HCT116 (cell line): ENCODE data around the gene LRRC4B. TPM values are rescaled to one million over a fixed set of nuclear protein-coding genes. Genes with fewer than 3 reads are reported as not detected.

ENCODE experiments used
- ATAC-seq: fragments of 200-7000 bp; cut with Tn5 transposase; 2 replicates; pipeline ENCODE4 v1.9.1; 2020; ENCODE audit warnings: mild to moderate bottlenecking, moderate library complexity
- BruUV-seq: library from RNA; stranded (reverse); fragments of 400-500 nt; replicated peaks from 2 replicates; lab custom pipeline; 2021; lab: Mats Ljungman, UMichigan
- CTCF ChIA-PET: fragments of 300-600 bp; sonication (Branson Sonifier 250); formaldehyde crosslinking; loops from one replicate; lab custom pipeline; 2021; ENCODE audit warnings: antibody characterized with exemption; lab: Charles Lee
- POLR2A ChIA-PET: fragments of 300-600, 350-600 bp; sonication (Branson Sonifier 250); formaldehyde crosslinking; loops from one replicate; lab custom pipeline; 2021; ENCODE audit warnings: antibody characterized with exemption; lab: Charles Lee
- RAD21 ChIA-PET, 2 experiments: fragments of 300-600 bp; sonication (Branson Sonifier 250); formaldehyde crosslinking; loops; one replicate each; lab custom pipeline; 2023; ENCODE audit warnings: low total read pairs in 2 of 2; ENCODE audit not compliant: uncharacterized antibody in 2 of 2, unreplicated experiment in 2 of 2, low non-redundant PET in 1 of 2; lab: Charles Lee
- DNase-seq: peaks from one replicate; pipeline ENCODE4 v3.0.0-alpha.2; 2010; ENCODE audit warnings: low read depth, low spot score
- H2AFZ ChIP-seq: fragments of 200-600 bp; shearing (Covaris generic), sonication (generic); 2 replicates; pipeline ENCODE4 v1.6.1; 2017; ENCODE audit warnings: low read depth, mixed run types, mixed read lengths, antibody characterized with exemption, low read length; ENCODE audit not compliant: poor library complexity, severe bottlenecking
- H3K27ac ChIP-seq: 2 replicates; pipeline ENCODE4 v1.5.1; 2012; ENCODE audit warnings: low read depth, low read length
- H3K27me3 ChIP-seq: fragments of 200-600 bp; sonication (generic); 2 replicates; pipeline ENCODE4 v1.6.1; 2016; ENCODE audit warnings: mixed run types, low read length, mixed read lengths; ENCODE audit not compliant: insufficient read depth
- H3K36me3 ChIP-seq, 2 experiments: fragments of 200-500 bp in 1 of 2; fragments of 200-600 bp in 1 of 2; sonication (Bioruptor generic) in 1 of 2; sonication (generic) in 1 of 2; 2 replicates each; pipeline versions ENCODE4 v1.5.1 to v1.6.1; 2014 to 2016; ENCODE audit warnings: low read length in 2 of 2, inconsistent platforms in 1 of 2, mixed read lengths in 1 of 2, mixed run types in 1 of 2; ENCODE audit not compliant: insufficient read depth in 2 of 2, control insufficient read depth in 1 of 2
- H3K4me1 ChIP-seq, 2 experiments: fragments of 200-600 bp in 1 of 2; sonication (generic) in 1 of 2; 2 replicates each; pipeline versions ENCODE4 v1.5.1 to v1.6.1; 2012 to 2017; ENCODE audit warnings: low read length in 2 of 2, inconsistent platforms in 1 of 2, mild to moderate bottlenecking in 1 of 2, mixed read lengths in 1 of 2, mixed run types in 1 of 2, moderate library complexity in 1 of 2; ENCODE audit not compliant: insufficient read depth in 2 of 2, control insufficient read depth in 1 of 2
- H3K4me2 ChIP-seq: fragments of 200-600 bp; sonication (generic); 2 replicates; pipeline ENCODE4 v1.6.1; 2017; ENCODE audit warnings: mixed run types, low read length, mixed read lengths
- H3K4me3 ChIP-seq, 2 experiments: fragments of 200-600 bp in 1 of 2; sonication (generic) in 1 of 2; replicated peaks in 1 of 2; 2 replicates each; pipeline ENCODE4 v1.5.1; 2011 to 2016; ENCODE audit warnings: low read length in 2 of 2, control low read depth in 1 of 2, low read depth in 1 of 2, mild to moderate bottlenecking in 1 of 2, mixed read lengths in 1 of 2, mixed run types in 1 of 2
- H3K79me2 ChIP-seq: fragments of 200-600 bp; sonication (generic); 2 replicates; pipeline ENCODE4 v1.6.1; 2017; ENCODE audit warnings: mild to moderate bottlenecking, mixed run types, low read length, moderate library complexity, mixed read lengths; ENCODE audit not compliant: insufficient read depth
- H3K9ac ChIP-seq: fragments of 200-600 bp; sonication (generic); 2 replicates; pipeline ENCODE4 v1.6.1; 2016; ENCODE audit warnings: low read length, mixed read lengths
- H3K9me2 ChIP-seq: fragments of 200-600 bp; sonication (generic), shearing (Covaris generic); 2 replicates; pipeline ENCODE4 v1.6.1; 2017; ENCODE audit warnings: mixed run types, mild to moderate bottlenecking, moderate library complexity; ENCODE audit not compliant: insufficient read depth
- H3K9me3 ChIP-seq, 2 experiments: fragments of 200-500 bp in 1 of 2; fragments of 200-600 bp in 1 of 2; sonication (Bioruptor generic) in 1 of 2; sonication (generic) in 1 of 2; 2 replicates each; pipeline ENCODE4 v1.6.1; 2014 to 2017; ENCODE audit warnings: low read length in 2 of 2, mixed read lengths in 2 of 2, inconsistent platforms in 1 of 2, low read depth in 1 of 2, mild to moderate bottlenecking in 1 of 2, mixed run types in 1 of 2, moderate library complexity in 1 of 2; ENCODE audit not compliant: control insufficient read depth in 1 of 2, insufficient read depth in 1 of 2
- H4K20me1 ChIP-seq: fragments of 200-600 bp; sonication (generic), shearing (Covaris generic); 2 replicates; pipeline ENCODE4 v1.6.1; 2017; ENCODE audit warnings: mixed run types, mild to moderate bottlenecking, moderate library complexity; ENCODE audit not compliant: insufficient read depth
- CBX3 ChIP-seq: IDR thresholded peaks from 2 replicates; pipeline ENCODE4 v1.6.1; 2012; ENCODE audit warnings: low read depth
- CEBPB ChIP-seq: IDR thresholded peaks from 2 replicates; pipeline ENCODE4 v1.6.1; 2012; ENCODE audit warnings: low read depth
- ELF1 ChIP-seq: IDR thresholded peaks from 2 replicates; pipeline ENCODE4 v1.6.1; 2012; ENCODE audit warnings: low read depth, borderline replicate concordance
- EZH2 ChIP-seq: fragments of 200-600 bp; sonication (generic); IDR thresholded peaks from 2 replicates; pipeline ENCODE4 v1.6.1; 2017; ENCODE audit warnings: antibody characterized with exemption, mixed run types
- JUND ChIP-seq: IDR thresholded peaks from 2 replicates; pipeline ENCODE4 v1.6.1; 2012
- SP1 ChIP-seq: IDR thresholded peaks from 2 replicates; pipeline ENCODE4 v1.6.1; 2012; ENCODE audit warnings: low read depth
- TCF7L2 ChIP-seq: IDR thresholded peaks from 2 replicates; pipeline ENCODE4 v1.7.0; 2011; ENCODE audit warnings: borderline replicate concordance, inconsistent platforms; ENCODE audit not compliant: insufficient read depth, insufficient read length; ENCODE audit errors: extremely low read depth
- ZFX ChIP-seq: fragments of 450-650 bp; IDR thresholded peaks from 2 replicates; pipeline ENCODE4 v1.6.1; 2017
- intact Hi-C: fragments of 100-400 bp; cut with micrococcal nuclease; formaldehyde crosslinking; loops from 2 replicates; pipeline ENCODE4 v1.10.0; 2022
- total RNA-seq: library from RNA; stranded (reverse); gene quantifications from one replicate; pipeline ENCODE4 v1.2.1, GENCODE V29; 2021; ENCODE audit not compliant: unreplicated experiment
- TF ChIP-seq, protein P1 (sequence below), 3 experiments: fragments of 200-600 bp in 1 of 3; sonication (generic) in 1 of 3; IDR thresholded peaks in 2 of 3; conservative IDR thresholded peaks in 1 of 3; 2 replicates each; pipeline ENCODE4 v1.5.1; 2012 to 2017; ENCODE audit warnings: low read depth in 2 of 3, low read length in 2 of 3, antibody characterized with exemption in 1 of 3, borderline replicate concordance in 1 of 3, control low read depth in 1 of 3, mild to moderate bottlenecking in 1 of 3, mixed read lengths in 1 of 3, mixed run types in 1 of 3, moderate library complexity in 1 of 3; ENCODE audit not compliant: insufficient read depth in 1 of 3
- TF ChIP-seq, protein P2 (sequence below): IDR thresholded peaks from 2 replicates; pipeline ENCODE4 v1.6.1; 2012; ENCODE audit warnings: low read depth
- TF ChIP-seq, protein P3 (sequence below): IDR thresholded peaks from 2 replicates; pipeline ENCODE4 v1.6.1; 2012
- TF ChIP-seq, protein P4 (sequence below): IDR thresholded peaks from 2 replicates; pipeline ENCODE4 v1.6.1; 2012

Gene LRRC4B
- total RNA-seq, 1 experiment from 2014 or later = 0.89 TPM

DNA sequence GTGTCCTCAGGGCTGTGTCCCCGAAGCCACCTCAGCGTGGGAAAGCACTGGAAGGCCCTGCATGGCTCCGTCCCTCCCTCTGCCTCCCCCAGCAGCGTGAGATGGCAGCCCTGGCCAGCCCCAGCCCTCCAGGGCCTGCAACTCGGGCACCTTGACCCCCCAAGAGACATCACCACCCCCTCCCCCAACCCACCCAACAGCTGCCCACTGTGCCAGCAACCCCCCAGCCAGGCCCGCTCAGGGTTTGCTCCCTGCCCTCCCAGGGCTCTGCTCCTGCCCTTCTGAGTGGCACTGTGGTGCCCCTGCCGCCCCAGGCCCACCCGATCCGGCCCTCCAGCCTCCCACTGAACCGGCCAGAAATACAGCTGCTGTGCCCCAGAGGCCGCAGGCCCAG is 53.1 kb downstream of the LRRC4B start:
- DNase-seq (no peak), ATAC-seq (no peak)
- H3K4me1 ChIP-seq = peaks cover 1 to 13% of the 10 kb centered on the region in 2 experiments; a peak in 3 of 4 replicates
- no peak overlapping the region for H2AFZ ChIP-seq
- no peaks in the 10 kb centered on the region for H3K9me2 ChIP-seq
- no peaks in the 10 kb centered on the region for H3K9me3 ChIP-seq
- no peak overlapping the region for H3K4me3 ChIP-seq
- H3K27me3 ChIP-seq = no peaks in the 10 kb centered on the region
- peaks cover 7% of the 10 kb centered on the region; the same call in 1 of the 2 replicates for H3K79me2 ChIP-seq
- H4K20me1 ChIP-seq = no peaks in the 10 kb centered on the region
- CTCF ChIA-PET = no interaction called here
- POLR2A ChIA-PET = no interaction called here
- no peaks in the 10 kb centered on the region for H3K36me3 ChIP-seq
- no peak overlapping the region for H3K27ac ChIP-seq
- RAD21 ChIA-PET = no interaction called here
- H3K9ac ChIP-seq = no peak overlapping the region
- H3K4me2 ChIP-seq = no peak overlapping the region
- BruUV-seq = no TSS peak
- TF ChIP-seq, protein P1, sequence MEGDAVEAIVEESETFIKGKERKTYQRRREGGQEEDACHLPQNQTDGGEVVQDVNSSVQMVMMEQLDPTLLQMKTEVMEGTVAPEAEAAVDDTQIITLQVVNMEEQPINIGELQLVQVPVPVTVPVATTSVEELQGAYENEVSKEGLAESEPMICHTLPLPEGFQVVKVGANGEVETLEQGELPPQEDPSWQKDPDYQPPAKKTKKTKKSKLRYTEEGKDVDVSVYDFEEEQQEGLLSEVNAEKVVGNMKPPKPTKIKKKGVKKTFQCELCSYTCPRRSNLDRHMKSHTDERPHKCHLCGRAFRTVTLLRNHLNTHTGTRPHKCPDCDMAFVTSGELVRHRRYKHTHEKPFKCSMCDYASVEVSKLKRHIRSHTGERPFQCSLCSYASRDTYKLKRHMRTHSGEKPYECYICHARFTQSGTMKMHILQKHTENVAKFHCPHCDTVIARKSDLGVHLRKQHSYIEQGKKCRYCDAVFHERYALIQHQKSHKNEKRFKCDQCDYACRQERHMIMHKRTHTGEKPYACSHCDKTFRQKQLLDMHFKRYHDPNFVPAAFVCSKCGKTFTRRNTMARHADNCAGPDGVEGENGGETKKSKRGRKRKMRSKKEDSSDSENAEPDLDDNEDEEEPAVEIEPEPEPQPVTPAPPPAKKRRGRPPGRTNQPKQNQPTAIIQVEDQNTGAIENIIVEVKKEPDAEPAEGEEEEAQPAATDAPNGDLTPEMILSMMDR (IDR thresholded peaks at IDR 0.05 in 2 of 3, conservative IDR thresholded peaks at IDR 0.05 in 1 of 3; ENCODE audit: borderline replicate concordance in 1 of 3, insufficient read depth in 1 of 3, low read depth in 2 of 3, low read length in 2 of 3) = no peak
- TF ChIP-seq EZH2 (no peak), TCF7L2 (no peak), CBX3 (no peak), ELF1 (no peak), CEBPB (no peak), JUND (no peak), SP1 (no peak), ZFX (no peak)
- TF ChIP-seq, protein P2, sequence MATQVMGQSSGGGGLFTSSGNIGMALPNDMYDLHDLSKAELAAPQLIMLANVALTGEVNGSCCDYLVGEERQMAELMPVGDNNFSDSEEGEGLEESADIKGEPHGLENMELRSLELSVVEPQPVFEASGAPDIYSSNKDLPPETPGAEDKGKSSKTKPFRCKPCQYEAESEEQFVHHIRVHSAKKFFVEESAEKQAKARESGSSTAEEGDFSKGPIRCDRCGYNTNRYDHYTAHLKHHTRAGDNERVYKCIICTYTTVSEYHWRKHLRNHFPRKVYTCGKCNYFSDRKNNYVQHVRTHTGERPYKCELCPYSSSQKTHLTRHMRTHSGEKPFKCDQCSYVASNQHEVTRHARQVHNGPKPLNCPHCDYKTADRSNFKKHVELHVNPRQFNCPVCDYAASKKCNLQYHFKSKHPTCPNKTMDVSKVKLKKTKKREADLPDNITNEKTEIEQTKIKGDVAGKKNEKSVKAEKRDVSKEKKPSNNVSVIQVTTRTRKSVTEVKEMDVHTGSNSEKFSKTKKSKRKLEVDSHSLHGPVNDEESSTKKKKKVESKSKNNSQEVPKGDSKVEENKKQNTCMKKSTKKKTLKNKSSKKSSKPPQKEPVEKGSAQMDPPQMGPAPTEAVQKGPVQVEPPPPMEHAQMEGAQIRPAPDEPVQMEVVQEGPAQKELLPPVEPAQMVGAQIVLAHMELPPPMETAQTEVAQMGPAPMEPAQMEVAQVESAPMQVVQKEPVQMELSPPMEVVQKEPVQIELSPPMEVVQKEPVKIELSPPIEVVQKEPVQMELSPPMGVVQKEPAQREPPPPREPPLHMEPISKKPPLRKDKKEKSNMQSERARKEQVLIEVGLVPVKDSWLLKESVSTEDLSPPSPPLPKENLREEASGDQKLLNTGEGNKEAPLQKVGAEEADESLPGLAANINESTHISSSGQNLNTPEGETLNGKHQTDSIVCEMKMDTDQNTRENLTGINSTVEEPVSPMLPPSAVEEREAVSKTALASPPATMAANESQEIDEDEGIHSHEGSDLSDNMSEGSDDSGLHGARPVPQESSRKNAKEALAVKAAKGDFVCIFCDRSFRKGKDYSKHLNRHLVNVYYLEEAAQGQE = no peak
- TF ChIP-seq, protein P3, sequence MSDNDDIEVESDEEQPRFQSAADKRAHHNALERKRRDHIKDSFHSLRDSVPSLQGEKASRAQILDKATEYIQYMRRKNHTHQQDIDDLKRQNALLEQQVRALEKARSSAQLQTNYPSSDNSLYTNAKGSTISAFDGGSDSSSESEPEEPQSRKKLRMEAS = no peak
- TF ChIP-seq, protein P4, sequence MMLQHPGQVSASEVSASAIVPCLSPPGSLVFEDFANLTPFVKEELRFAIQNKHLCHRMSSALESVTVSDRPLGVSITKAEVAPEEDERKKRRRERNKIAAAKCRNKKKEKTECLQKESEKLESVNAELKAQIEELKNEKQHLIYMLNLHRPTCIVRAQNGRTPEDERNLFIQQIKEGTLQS = no peak
- intact Hi-C loops = no loop called here
